Cardiac fibroblast (primary cell): ENCODE data around the gene RAB3IL1.

Experiments used
- DNase-seq, 2 donors: peaks; one replicate each; pipeline versions ENCODE4 v3.0.0 to v3.0.0-alpha.2; 2010; ENCODE audit warnings: low read depth in 2 of 2
- H3K4me3 ChIP-seq, 2 donors: replicated peaks in 1 of 2; 1 replicate in 1 of 2; 2 replicates in 1 of 2; pipeline ENCODE4 v1.5.1; 2011; ENCODE audit warnings: low read depth in 2 of 2, low read length in 2 of 2, mild to moderate bottlenecking in 2 of 2, moderate library complexity in 1 of 2
- CTCF ChIP-seq: IDR thresholded peaks from one replicate; pipeline ENCODE4 v1.5.1; 2011; ENCODE audit warnings: low read depth, mild to moderate bottlenecking, low read length, inconsistent platforms

RAB3IL1 gene

GRCh38 chr11:61847914-61848581 is 69.3 kb downstream of the RAB3IL1 start:
- H3K4me3 ChIP-seq, result no peak overlapping the region
- TF ChIP-seq CTCF, result no peak
- DNase-seq, result no peak
